ENCODE measurements around the gene OR4M1.
"Not testable (repeated sequence)": the region's sequence is repeated elsewhere in the genome, so short reads cannot be mapped to it uniquely, and the experiment has no call there.

OR4M1 gene

GRCh38 chr14:19773204-19773603 lies at the start of gene OR4M1:
TSS of gene OR4M1 (plus strand) at chr14:19773504. CDS start at chr14:19780323, 6,819 bp downstream.
- DNase-seq = not testable (repeated sequence)

GRCh38 chr14:19729359-19729758 lies 43.9 kb upstream of the OR4M1 start:
- DNase-seq = no peak

GRCh38 chr14:19729763-19730162 lies 43.5 kb upstream of the OR4M1 start:
- DNase-seq = no peak

DNA sequence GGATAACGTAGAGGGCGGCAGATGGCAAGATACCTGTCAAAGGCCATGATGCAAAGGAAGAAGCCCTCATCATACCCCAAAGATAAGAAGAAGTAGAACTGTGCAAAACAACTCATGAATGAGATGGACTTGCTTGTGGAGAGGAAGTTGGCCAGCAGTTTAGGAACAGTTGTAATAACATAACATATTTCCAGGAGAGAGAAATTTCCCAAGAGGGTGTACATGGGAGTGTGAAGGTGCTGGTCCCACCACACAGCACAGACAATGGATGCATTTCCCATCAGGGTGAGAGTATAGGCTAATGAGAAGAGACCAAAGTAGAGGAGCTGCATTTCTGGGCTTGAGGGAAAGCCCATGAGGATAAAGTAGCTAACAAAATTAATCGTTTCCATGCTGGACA lies 39.4 kb upstream of the OR4M1 start:
- DNase-seq = not testable (repeated sequence)

GRCh38 chr14:19743256-19743655 lies 30.0 kb upstream of the OR4M1 start, which contains the start of gene OR4Q3:
TSS of gene OR4Q3 (plus strand) at chr14:19743571.
- no peak for DNase-seq

DNA sequence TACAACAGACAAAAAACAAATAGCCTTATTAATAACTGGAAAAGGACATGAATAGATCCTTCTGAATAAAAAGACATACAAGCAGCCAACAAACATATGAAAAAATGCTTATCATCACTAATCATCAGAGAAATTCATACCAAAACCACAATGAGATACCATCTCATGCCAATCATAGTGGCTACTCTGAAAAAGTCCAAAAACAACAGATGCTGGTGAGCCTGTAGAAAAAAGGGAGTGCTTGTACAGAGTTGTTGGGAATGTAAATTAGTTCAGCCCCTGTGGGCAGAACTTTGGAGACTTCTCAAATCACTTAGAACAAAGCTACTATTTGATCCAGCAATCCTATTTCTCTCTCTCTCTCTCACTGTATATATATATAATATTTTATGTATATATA lies 21.0 kb upstream of the OR4M1 start:
- DNase-seq = not testable (repeated sequence)

- DNase-seq = no peak
These were observed 19.1 kb upstream of the OR4M1 start for GRCh38 chr14:19754172-19754571.

DNA sequence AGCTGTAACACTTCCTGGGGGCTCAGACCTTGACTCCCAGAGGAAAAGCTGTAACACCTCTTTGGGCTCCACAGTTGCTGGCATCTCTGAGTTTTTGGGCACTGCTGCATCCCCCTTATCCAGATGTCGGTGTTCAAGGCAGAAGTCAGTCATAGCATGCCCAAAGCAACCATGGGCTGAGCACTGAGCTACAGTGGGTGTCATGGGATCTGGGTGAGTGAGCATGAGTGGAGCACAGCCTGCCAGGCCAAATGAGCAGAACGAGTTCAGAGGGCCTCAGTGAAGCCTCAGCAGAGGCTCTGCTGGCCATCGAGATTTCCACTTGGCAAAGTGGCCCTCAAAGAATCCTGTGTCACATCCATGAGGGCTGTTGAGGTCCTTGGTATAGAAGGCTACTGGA lies 1.8 kb upstream of the OR4M1 start:
- DNase-seq = not testable (repeated sequence)

- peak; percentile 2 for DNase-seq
These were observed 1.3 kb upstream of the OR4M1 start for GRCh38 chr14:19771895-19772430.

GRCh38 chr14:19772454-19772853 lies 850 bp upstream of the OR4M1 start:
- DNase-seq = not testable (repeated sequence)

GRCh38 chr14:19775587-19775986 lies 2.3 kb downstream of the OR4M1 start:
- no peak for DNase-seq

- not testable (repeated sequence) for DNase-seq
These were observed 12.5 kb downstream of the OR4M1 start for GRCh38 chr14:19785848-19786247.

DNA sequence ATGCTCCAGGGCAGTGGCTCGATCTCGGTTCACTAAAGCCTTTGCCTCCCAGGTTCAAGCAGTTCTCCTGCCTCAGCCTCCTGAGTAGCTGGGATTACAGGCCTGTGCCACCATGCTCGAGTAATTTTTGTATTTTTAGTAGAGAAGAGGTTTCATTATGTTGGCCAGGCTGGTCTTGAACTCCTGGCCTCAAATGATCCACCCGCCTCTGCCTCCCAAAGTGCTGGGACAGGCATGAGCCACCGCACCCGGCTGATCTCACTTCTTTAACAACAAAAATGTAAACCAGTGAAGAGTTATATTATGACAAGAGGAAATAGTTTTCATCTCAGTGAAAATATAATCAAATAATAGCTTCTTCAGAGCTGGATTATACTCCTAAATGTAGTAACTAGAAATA lies 14.0 kb downstream of the OR4M1 start:
- not testable (repeated sequence) for DNase-seq

DNA sequence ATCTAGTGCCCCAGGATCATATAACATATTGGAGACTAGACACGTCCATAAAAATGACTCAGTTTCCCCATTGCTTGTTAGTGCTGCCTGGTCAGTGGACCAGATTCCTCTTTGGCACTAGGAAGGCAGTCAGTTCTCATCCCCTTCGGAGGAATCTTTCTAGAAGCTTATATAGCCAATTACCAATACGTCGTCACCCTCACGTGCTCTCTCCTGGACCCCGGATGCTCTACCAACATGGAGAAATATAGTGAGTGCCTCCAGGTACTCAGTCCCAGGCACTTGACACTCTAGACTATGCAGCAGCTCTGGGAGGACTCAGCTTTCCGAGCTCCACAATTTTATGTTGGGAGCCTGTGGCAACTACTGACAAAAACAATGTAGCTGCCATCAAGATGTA lies 14.8 kb downstream of the OR4M1 start:
- DNase-seq = not testable (repeated sequence)

DNA sequence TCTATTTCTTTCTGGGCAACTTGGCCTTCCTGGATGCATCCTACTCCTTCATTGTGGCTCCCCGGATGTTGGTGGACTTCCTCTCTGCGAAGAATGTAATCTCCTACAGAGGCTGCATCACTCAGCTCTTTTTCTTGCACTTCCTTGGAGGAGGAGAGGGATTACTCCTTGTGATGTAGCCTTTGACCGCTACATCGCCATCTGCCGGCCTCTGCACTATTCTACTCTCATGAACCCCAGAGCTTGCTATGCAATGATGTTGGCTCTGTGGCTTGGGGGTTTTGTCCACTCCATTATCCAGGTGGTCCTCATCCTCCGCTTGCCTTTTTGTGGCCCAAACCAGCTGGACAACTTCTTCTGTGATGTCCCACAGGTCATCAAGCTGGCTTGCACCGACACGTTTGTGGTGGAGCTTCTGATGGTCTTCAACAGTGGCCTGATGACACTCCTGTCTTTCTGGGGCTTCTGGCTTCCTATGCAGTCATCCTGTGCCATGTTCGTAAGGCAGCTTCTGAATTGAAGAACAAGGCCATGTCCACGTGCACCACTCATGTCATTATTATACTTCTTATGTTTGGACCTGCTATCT lies 23.3 kb downstream of the OR4M1 start:
- not testable (repeated sequence) for DNase-seq

DNA sequence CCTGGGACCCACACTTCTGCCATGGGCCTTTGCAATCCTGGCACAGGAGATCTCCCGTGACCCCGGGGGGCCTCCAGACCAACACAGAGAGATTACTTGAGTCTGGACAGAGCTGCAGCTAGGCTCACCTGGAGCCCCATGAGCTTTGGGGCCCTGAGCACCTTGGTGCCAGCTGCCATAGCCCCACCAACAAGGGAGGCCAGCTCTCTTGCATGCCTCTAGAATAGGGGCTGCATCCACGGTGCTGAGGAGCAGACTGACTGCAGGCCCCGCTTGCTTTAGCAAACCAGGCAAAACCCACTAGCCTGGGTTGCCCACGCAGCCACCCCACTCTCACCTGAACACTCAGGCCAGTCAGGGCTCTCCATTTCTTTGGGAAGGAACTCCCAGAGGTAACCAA lies 26.6 kb downstream of the OR4M1 start:
- DNase-seq = no peak

DNA sequence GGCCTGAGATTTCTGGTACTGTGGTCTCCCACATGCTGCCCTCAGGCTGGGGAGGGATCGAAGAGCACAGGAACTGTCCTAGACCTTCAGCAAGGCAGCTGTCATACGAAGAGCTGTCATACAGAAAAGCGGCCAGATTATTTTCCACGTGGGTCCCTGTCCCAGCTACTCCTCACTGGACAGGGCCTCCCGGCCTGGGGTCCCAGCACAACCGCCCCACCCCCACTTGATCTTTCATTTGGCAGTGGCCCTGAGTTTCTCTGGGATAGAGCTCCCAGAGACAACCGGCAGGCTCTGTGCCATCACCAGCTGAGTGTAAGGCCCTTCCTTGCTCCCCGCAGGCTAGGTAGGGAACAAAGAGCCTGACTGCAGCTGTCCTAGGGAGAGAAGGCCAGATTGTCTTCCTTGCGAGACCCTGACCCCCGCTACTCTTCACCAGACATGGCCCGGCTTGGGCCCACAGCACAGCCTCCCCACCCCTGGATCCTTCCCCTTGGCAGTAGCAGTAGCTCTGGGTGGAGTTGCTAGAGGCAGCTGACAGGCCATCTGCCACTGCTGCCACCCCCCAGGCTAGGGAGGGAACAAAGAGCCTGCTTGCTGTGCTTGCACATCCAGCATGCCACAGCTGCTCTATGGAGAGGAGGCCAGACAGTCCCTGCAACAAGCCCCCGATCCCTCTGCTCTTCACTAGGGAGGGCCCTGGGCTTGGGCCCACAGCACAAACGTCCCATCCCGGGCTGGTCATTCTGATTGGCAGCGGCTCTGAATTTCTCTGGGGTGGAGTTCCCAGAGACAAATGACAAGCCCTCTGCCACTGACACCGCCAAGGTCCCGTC lies 27.2 kb downstream of the OR4M1 start:
- DNase-seq = no peak

DNA sequence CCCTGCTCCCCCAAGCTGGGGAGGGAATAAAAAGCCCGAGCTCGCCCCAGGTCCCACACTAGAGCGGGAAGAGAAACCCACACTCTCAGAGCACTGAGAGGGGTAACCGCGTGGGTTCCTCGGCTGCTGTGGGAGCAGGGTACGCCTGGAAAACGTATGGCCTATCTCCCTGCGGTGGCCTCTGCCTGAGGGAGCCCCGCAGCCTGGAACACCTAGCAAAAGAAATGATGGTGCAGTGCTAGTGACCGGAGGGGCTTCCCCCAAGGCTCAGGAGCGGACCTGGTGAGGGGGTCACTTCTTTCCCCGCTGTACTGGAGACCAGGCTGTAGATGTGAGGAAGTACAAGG lies 27.8 kb downstream of the OR4M1 start:
- no peak for DNase-seq

GRCh38 chr14:19803470-19803869 lies 30.2 kb downstream of the OR4M1 start, which contains the start of gene OR4N2:
TSS of gene OR4N2 (plus strand) at chr14:19803770. CDS start at chr14:19827449, 23,679 bp downstream.
- DNase-seq = not testable (repeated sequence)

DNA sequence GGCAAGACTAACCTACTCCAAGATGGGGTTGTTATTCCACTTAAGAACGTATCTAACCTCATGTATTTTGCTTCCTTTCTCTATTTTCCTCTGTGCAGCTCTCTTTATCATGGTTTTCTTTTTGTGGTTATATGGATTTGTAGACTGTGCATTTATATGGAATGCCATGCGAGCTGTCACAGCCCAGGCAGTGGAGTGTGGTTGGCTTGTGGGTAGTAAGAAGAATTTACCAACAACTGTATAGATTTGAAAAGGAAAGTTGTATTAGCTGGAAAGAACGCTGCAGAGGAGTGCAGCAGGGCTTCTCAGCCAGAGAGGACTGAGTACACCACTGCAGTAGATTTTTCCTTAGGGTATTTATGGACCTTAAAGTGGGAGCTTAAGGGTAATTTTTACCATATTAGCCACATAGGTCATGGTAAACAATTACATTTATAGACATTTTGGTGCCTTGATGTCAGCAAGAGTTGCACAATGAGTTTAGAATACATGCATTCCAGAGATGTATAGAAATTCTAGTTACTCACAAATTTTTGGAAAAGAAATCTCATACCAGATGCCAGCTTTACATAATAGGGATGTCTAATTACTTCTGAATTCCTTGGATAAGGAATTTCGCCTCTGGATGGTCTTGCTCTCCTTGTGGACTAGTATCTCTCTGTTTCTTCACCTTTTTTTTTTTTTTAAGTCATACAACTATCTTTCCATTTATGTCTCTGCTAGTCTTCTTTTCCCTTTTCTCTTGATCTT lies 40.0 kb downstream of the OR4M1 start:
- DNase-seq = not testable (repeated sequence)

DNA sequence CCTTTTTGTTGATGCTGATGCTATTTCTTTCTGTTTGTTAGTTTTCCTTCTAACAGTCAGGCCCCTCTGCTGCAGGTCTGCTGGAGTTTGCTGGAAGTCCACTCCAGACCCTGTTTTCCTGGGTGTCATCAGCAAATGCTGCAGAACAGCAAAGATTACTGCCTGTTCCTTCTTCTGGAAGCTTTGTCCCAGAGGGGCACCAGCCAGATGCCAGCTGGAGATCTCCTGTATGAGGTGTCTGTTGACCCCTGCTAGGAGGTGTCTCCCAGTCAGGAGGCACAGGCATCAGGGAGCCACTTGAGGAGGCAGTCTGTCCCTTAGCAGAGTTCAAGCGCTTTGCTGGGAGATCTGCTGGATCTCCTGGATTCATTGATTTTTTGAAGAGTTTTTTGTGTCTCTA lies 46.6 kb downstream of the OR4M1 start:
- not testable (repeated sequence) for DNase-seq

DNA sequence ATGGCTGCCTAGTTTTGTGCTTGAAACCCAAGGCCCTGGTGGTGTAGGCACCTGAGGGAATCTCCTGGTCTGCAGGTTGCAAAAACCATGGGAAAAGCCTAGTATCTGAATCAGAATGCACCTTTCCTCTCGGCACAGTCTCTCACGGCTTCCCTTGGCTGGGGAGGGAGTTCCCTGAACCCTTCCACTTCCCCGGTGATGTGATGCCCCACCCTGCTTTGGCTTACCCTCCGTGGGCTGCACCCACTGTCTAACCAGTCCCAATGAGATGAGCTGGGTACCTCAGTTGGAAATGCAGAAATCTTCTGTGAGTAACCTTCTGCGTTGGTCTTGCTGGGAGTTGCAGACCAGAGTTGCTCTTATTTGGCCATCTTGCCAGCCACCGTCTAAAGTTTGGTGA lies 47.7 kb downstream of the OR4M1 start:
- not testable (repeated sequence) for DNase-seq

DNA sequence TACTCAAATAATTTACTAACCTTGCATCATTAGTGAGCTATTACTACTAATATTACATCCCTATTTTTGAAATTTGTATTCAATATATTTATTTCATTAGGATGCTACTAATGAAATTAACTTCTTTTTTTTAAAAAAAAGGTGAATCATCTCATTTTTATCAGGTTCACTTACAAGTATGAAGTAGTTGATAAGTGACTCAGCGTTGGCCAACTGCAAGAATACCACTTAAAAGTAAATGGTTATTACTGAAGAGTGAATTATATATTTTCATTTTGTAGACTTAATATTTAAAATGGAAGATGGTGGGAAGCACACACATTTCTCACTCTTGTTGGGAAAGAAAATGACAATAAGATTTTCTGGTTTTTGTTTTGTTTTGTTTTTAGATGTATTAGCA lies 49.9 kb downstream of the OR4M1 start:
- DNase-seq = no peak
